Large intestine (tissue), 3 donors: ENCODE data around the gene YY1AP1. TPM values are rescaled to one million over a fixed set of nuclear protein-coding genes. Genes with fewer than 3 reads are reported as not detected.
"Not testable (repeated sequence)": the region's sequence is repeated elsewhere in the genome, so short reads cannot be mapped to it uniquely, and the experiment has no call there.

ENCODE experiments used
- DNase-seq, 2 donors: peaks; one replicate each; pipeline versions ENCODE4 v3.0.0 to v3.0.0-alpha.2; 2013
- H3K27ac ChIP-seq: one replicate; pipeline ENCODE4 v1.5.1; 2013; ENCODE audit warnings: low read length
- H3K27me3 ChIP-seq: 2 replicates; pipeline ENCODE4 v1.6.1; 2013; ENCODE audit warnings: low read length; ENCODE audit not compliant: control insufficient read depth, insufficient read depth
- H3K36me3 ChIP-seq: 2 replicates; pipeline ENCODE4 v1.6.1; 2013; ENCODE audit warnings: low read length; ENCODE audit not compliant: control insufficient read depth, insufficient read depth
- H3K4me1 ChIP-seq: one replicate; pipeline ENCODE4 v1.6.1; 2013; ENCODE audit warnings: low read length; ENCODE audit not compliant: control insufficient read depth, insufficient read depth
- H3K4me3 ChIP-seq: one replicate; pipeline ENCODE4 v1.5.1; 2013; ENCODE audit warnings: low read length
- H3K9me3 ChIP-seq: one replicate; pipeline ENCODE4 v1.6.1; 2013; ENCODE audit warnings: mild to moderate bottlenecking, low read depth, low read length, moderate library complexity; ENCODE audit not compliant: control insufficient read depth
- WGBS: methylation state at CpG from one replicate; pipeline ENCODE4 v1.1.5; 2013; ENCODE audit warnings: low lambda C conversion rate; ENCODE audit not compliant: insufficient coverage; 5-methylcytosine and 5-hydroxymethylcytosine counted together
- polyA plus RNA-seq: library from polyadenylated mRNA; unstranded; fragments of 120-200 nt; gene quantifications from one replicate; pipeline ENCODE4 v1.2.1, GENCODE V29; 2013

The YY1AP1 gene
- polyA plus RNA-seq, 1 donor: 57.1 TPM

GRCh38 chr1:155713075-155713474 is 24.5 kb upstream of the YY1AP1 start:
- WGBS: no CpG with 5 or more reads among the region's 2 CpGs
- H3K9me3 ChIP-seq: peaks cover 5% of the 10 kb centered on the region
- no peak overlapping the region for H3K4me3 ChIP-seq
- no peaks in the 10 kb centered on the region for H3K27me3 ChIP-seq
- H3K4me1 ChIP-seq: no peaks in the 10 kb centered on the region
- no peak for DNase-seq
- no peak overlapping the region for H3K27ac ChIP-seq
- peaks cover 8% of the 10 kb centered on the region for H3K36me3 ChIP-seq

GRCh38 chr1:155712636-155713035 is 24.1 kb upstream of the YY1AP1 start:
- H3K4me1 ChIP-seq, H3K27me3 ChIP-seq, DNase-seq, H3K27ac ChIP-seq, H3K4me3 ChIP-seq, H3K9me3 ChIP-seq, H3K36me3 ChIP-seq: not testable (repeated sequence)
- WGBS: no CpG with 5 or more reads among the region's 3 CpGs

- H3K9me3 ChIP-seq, H3K36me3 ChIP-seq, H3K4me1 ChIP-seq, DNase-seq, H3K27me3 ChIP-seq, H3K4me3 ChIP-seq, H3K27ac ChIP-seq: not testable (repeated sequence)
- no CpG with 5 or more reads among the region's 3 CpGs for WGBS
Measured at GRCh38 chr1:155711457-155711856, 22.9 kb upstream of the YY1AP1 start.

- DNase-seq: no peak
- 100% methylated on average over 1 of the region's 3 CpGs for WGBS
- H3K36me3 ChIP-seq: peaks cover 4% of the 10 kb centered on the region
- no peaks in the 10 kb centered on the region for H3K27me3 ChIP-seq
- no peaks in the 10 kb centered on the region for H3K4me1 ChIP-seq
- H3K4me3 ChIP-seq: no peak overlapping the region
- no peak overlapping the region for H3K27ac ChIP-seq
- H3K9me3 ChIP-seq: peaks cover 5% of the 10 kb centered on the region
Measured at GRCh38 chr1:155709391-155709790, 20.8 kb upstream of the YY1AP1 start.

- peaks cover 5% of the 10 kb centered on the region for H3K9me3 ChIP-seq
- WGBS: no CpG with 5 or more reads among the region's 5 CpGs
- no peak overlapping the region for H3K4me3 ChIP-seq
- no peak overlapping the region for H3K27ac ChIP-seq
- H3K27me3 ChIP-seq: no peaks in the 10 kb centered on the region
- no peak for DNase-seq
- H3K4me1 ChIP-seq: no peaks in the 10 kb centered on the region
- peaks cover 2% of the 10 kb centered on the region for H3K36me3 ChIP-seq
Measured at GRCh38 chr1:155706139-155706538, 17.6 kb upstream of the YY1AP1 start.

GRCh38 chr1:155704414-155704813 is 15.8 kb upstream of the YY1AP1 start:
- not testable (repeated sequence) for DNase-seq, H3K4me1 ChIP-seq, H3K4me3 ChIP-seq, H3K9me3 ChIP-seq, H3K36me3 ChIP-seq, H3K27me3 ChIP-seq, H3K27ac ChIP-seq
- WGBS: no CpG with 5 or more reads among the region's 5 CpGs

- no peak overlapping the region for H3K27ac ChIP-seq
- H3K36me3 ChIP-seq: no peaks in the 10 kb centered on the region
- H3K27me3 ChIP-seq: no peaks in the 10 kb centered on the region
- no peak for DNase-seq
- WGBS: no CpG with 5 or more reads among the region's 6 CpGs
- H3K4me1 ChIP-seq: no peaks in the 10 kb centered on the region
- no peaks in the 10 kb centered on the region for H3K9me3 ChIP-seq
- no peak overlapping the region for H3K4me3 ChIP-seq
Measured at GRCh38 chr1:155703216-155703615, 14.6 kb upstream of the YY1AP1 start.

- not testable (repeated sequence) for H3K4me3 ChIP-seq, H3K27ac ChIP-seq, H3K4me1 ChIP-seq, H3K36me3 ChIP-seq, H3K27me3 ChIP-seq, DNase-seq, H3K9me3 ChIP-seq
- no CpG with 5 or more reads among the region's 2 CpGs for WGBS
Measured at GRCh38 chr1:155701675-155702074, 13.1 kb upstream of the YY1AP1 start.

GRCh38 chr1:155699062-155699461 is 10.5 kb upstream of the YY1AP1 start:
- not testable (repeated sequence) for H3K36me3 ChIP-seq, H3K9me3 ChIP-seq, H3K4me1 ChIP-seq, H3K4me3 ChIP-seq, H3K27me3 ChIP-seq, DNase-seq, H3K27ac ChIP-seq
- WGBS: no CpG with 5 or more reads among the region's 4 CpGs

- no peaks in the 10 kb centered on the region for H3K36me3 ChIP-seq
- H3K4me3 ChIP-seq: no peak overlapping the region
- no peak overlapping the region for H3K27ac ChIP-seq
- H3K9me3 ChIP-seq: peaks cover 7% of the 10 kb centered on the region
- H3K27me3 ChIP-seq: no peaks in the 10 kb centered on the region
- DNase-seq: no peak
- no peaks in the 10 kb centered on the region for H3K4me1 ChIP-seq
- 83% methylated on average over 3 of the region's 13 CpGs for WGBS
Measured at GRCh38 chr1:155698382-155699038, 9.9 kb upstream of the YY1AP1 start.

- H3K4me1 ChIP-seq, H3K36me3 ChIP-seq, DNase-seq, H3K27ac ChIP-seq, H3K27me3 ChIP-seq, H3K9me3 ChIP-seq, H3K4me3 ChIP-seq: not testable (repeated sequence)
- no CpG with 5 or more reads among the region's 11 CpGs for WGBS
Measured at GRCh38 chr1:155697616-155698015, 9.0 kb upstream of the YY1AP1 start.
